BE2C (cell line): ENCODE data around the gene ZBTB12. TPM values are rescaled to one million over a fixed set of nuclear protein-coding genes. Genes with fewer than 3 reads are reported as not detected.

Source experiments
- DNase-seq: peaks from one replicate; pipeline ENCODE4 v3.0.0-alpha.2; 2020
- H3K27me3 ChIP-seq: fragments of 250-450 bp; sonication (Bioruptor Pico); 2 replicates; pipeline ENCODE4 v1.5.1; 2020; ENCODE audit warnings: mild to moderate bottlenecking
- H3K36me3 ChIP-seq: fragments of 250-450 bp; sonication (Bioruptor Pico); 2 replicates; pipeline ENCODE4 v1.5.1; 2020; ENCODE audit warnings: mild to moderate bottlenecking
- H3K4me1 ChIP-seq: fragments of 250-450 bp; sonication (Bioruptor Pico); 2 replicates; pipeline ENCODE4 v1.5.1; 2020
- H3K4me3 ChIP-seq: 2 replicates; pipeline ENCODE4 v1.5.1; 2011; ENCODE audit warnings: low read depth, low read length
- H3K9me3 ChIP-seq: fragments of 250-450 bp; sonication (Bioruptor Pico); 2 replicates; pipeline ENCODE4 v1.5.1; 2020
- CTCF ChIP-seq: IDR thresholded peaks from 2 replicates; pipeline ENCODE4 v1.5.1; 2012; ENCODE audit warnings: mild to moderate bottlenecking, low read depth, low read length
- polyA plus RNA-seq: library from polyadenylated mRNA; unstranded; fragments of >200 nt; gene quantifications from one replicate; pipeline ENCODE4 v1.2.1, GENCODE V29; 2012; ENCODE audit warnings: low read depth, missing spikeins; ENCODE audit not compliant: insufficient read length, insufficient read depth

The ZBTB12 gene
- polyA plus RNA-seq, result 42.9 TPM

- Histone ChIP-seq H3K9me3 (no peaks in the 10 kb centered on the region), H3K4me3 (peak within 1 kb of the TSS; percentile 72), H3K36me3 (no peaks in the 10 kb centered on the region), H3K4me1 (peaks cover 2% of the 10 kb centered on the region; the same call in 1 of the 2 replicates), H3K27me3 (no peaks in the 10 kb centered on the region)
- DNase-seq, result peak; percentile 92
- no peak for TF ChIP-seq CTCF
These were observed at the start of gene ZBTB12 for GRCh38 chr6:31901953-31902643. ZBTB12 (minus strand) TSS chr6:31902086; CDS start chr6:31901305, 781 bp downstream.

- Histone ChIP-seq H3K36me3 (peaks cover 17% of the 10 kb centered on the region), H3K27me3 (peaks cover 8% of the 10 kb centered on the region; the same call in 1 of the 2 replicates), H3K9me3 (no peaks in the 10 kb centered on the region), H3K4me3 (no peak overlapping the region), H3K4me1 (no peaks in the 10 kb centered on the region)
- TF ChIP-seq CTCF, result no peak
- no peak for DNase-seq
These were observed 48.2 kb upstream of the ZBTB12 start for GRCh38 chr6:31949926-31950548.

GRCh38 chr6:31948753-31949413 lies 47.0 kb upstream of the ZBTB12 start:
- Histone ChIP-seq H3K9me3 (no peaks in the 10 kb centered on the region), H3K36me3 (peaks cover 8% of the 10 kb centered on the region), H3K27me3 (peaks cover 8% of the 10 kb centered on the region; the same call in 1 of the 2 replicates), H3K4me1 (no peaks in the 10 kb centered on the region), H3K4me3 (no peak overlapping the region)
- no peak for DNase-seq
- no peak for TF ChIP-seq CTCF

- no peaks in the 10 kb centered on the region for H3K4me1 ChIP-seq
- peaks cover 8% of the 10 kb centered on the region; the same call in 1 of the 2 replicates for H3K27me3 ChIP-seq
- no peak for TF ChIP-seq CTCF
- H3K9me3 ChIP-seq, result no peaks in the 10 kb centered on the region
- H3K4me3 ChIP-seq, result no peak overlapping the region
- peaks cover 4% of the 10 kb centered on the region for H3K36me3 ChIP-seq
- DNase-seq, result no peak
These were observed 46.4 kb upstream of the ZBTB12 start for GRCh38 chr6:31948306-31948705.

- TF ChIP-seq CTCF, result no peak
- Histone ChIP-seq H3K36me3 (peaks cover 3% of the 10 kb centered on the region), H3K4me3 (no peak overlapping the region), H3K4me1 (no peaks in the 10 kb centered on the region), H3K27me3 (peaks cover 8% of the 10 kb centered on the region; the same call in 1 of the 2 replicates), H3K9me3 (no peaks in the 10 kb centered on the region)
- DNase-seq, result no peak
These were observed 46.0 kb upstream of the ZBTB12 start for GRCh38 chr6:31947864-31948263.
